ENCODE measurements around the gene BIN1.
A peak's percentile ranks its signal among the peaks of the same experiment; 100 is the strongest.
"Not testable (repeated sequence)": the region's sequence is repeated elsewhere in the genome, so short reads cannot be mapped to it uniquely, and the experiment has no call there.

The BIN1 gene

DNA sequence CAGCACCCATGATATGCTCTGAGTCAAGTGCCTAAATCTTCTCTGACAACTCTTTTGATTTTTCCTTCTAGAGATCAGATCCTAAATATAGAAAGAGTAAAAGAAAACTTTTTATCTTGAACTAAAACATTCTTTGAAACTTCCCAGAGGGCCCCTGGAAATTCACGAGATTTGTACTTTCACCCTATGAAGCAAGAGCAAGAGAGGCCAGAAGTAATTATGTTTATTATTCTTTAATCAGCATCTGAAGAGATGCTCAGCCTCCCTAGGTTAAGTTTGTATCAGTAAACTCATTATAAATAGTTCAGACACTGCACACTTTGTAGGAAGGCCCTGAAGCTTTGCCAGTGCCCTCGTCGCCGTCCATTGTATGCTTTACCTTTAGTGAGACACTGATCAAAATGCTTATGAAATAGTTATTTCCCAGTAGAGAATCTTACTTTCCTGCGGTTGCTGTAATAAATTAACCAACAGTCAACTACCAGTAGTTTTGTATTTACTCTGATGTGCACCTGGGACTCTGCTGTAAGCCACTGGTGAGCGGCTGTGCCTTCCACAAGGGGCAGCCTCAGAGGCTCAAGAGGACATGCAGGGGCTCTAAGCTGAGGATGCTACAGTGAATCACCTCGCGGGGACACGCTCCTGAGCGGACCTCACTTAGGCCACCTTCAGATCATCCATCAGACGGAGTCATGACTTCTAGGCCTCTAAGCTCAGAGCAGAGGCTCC, 71.9 kb downstream of the BIN1 start:
- Histone ChIP-seq H3K9ac (ENCODE audit: insufficient read length) (no peak overlapping the region), H3K4me3 (no peak overlapping the region), H3K36me3 (ENCODE audit: insufficient read depth, low read length) (no peaks in the 10 kb centered on the region), H3K27ac (no peak overlapping the region), H3K9me3 (ENCODE audit: low read depth, low read length) (no peaks in the 10 kb centered on the region)
- TF ChIP-seq EZH2 (IDR thresholded peaks at IDR 0.05) (no peak), POLR2AphosphoS5 (IDR thresholded peaks at IDR 0.05; ENCODE audit: borderline replicate concordance, low read depth, low read length) (no peak), FOXP2 (optimal IDR thresholded peaks at IDR 0.05; ENCODE audit: control extremely low read depth, extremely low read length, insufficient read depth) (no peak)
- no peak for DNase-seq (ENCODE audit: low read depth, low spot score)

DNA sequence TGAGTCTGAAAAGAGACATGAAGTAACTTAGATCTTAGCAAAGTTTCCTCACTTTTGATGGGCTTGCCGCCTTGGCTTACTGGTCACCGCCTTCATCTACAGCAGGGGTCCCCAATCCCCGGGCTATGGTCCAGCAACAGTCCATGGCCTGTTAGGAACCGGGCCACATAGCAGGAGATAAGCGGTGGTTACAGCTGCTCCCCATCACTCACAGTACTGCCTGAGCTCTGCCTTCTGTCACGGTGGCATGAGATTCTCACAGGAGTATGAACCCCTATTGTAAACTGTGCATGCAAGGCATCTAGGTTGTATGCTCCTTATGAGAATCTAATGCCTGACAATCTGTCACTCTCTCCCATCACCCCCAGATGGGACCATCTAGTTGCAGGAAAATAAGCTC, 72.9 kb downstream of the BIN1 start:
- Histone ChIP-seq H3K36me3 (ENCODE audit: insufficient read depth, low read length) (no peaks in the 10 kb centered on the region), H3K27ac (no peak overlapping the region), H3K9me3 (ENCODE audit: low read depth, low read length) (no peaks in the 10 kb centered on the region), H3K9ac (ENCODE audit: insufficient read length) (no peak overlapping the region), H3K4me3 (no peak overlapping the region)
- no peak for DNase-seq (ENCODE audit: low read depth, low spot score)
- no peak for TF ChIP-seq EZH2 (IDR thresholded peaks at IDR 0.05)
- TF ChIP-seq POLR2AphosphoS5 (IDR thresholded peaks at IDR 0.05; ENCODE audit: borderline replicate concordance, low read depth, low read length) = no peak
- TF ChIP-seq FOXP2 (optimal IDR thresholded peaks at IDR 0.05; ENCODE audit: control extremely low read depth, extremely low read length, insufficient read depth) = no peak

DNA sequence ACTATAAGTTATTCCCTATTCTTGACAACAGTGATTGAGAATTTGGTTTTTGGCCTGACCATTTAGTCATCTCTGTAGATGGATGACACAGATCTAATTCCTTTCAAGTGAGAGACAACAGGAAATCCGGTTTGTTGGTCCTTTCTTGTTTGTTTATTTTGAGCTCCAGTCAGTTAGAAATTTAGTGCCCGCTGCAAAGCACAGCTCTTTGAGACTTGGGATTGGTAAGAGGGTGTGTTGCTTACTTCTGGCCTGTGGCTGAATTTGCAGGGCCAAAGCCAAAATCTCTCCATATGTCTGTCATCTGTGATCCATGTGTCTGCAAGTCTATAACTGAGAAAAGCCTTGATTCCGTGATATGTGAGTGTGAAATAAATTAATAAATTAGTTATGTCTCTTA, 74.3 kb downstream of the BIN1 start:
- Histone ChIP-seq H3K9me3 (ENCODE audit: low read depth, low read length) (no peaks in the 10 kb centered on the region), H3K27ac (no peak overlapping the region), H3K9ac (ENCODE audit: insufficient read length) (no peak overlapping the region), H3K36me3 (ENCODE audit: insufficient read depth, low read length) (no peaks in the 10 kb centered on the region), H3K4me3 (no peak overlapping the region)
- TF ChIP-seq POLR2AphosphoS5 (IDR thresholded peaks at IDR 0.05; ENCODE audit: borderline replicate concordance, low read depth, low read length) (no peak), FOXP2 (optimal IDR thresholded peaks at IDR 0.05; ENCODE audit: control extremely low read depth, extremely low read length, insufficient read depth) (no peak), EZH2 (IDR thresholded peaks at IDR 0.05) (no peak)
- no peak for DNase-seq (ENCODE audit: low read depth, low spot score)

DNA sequence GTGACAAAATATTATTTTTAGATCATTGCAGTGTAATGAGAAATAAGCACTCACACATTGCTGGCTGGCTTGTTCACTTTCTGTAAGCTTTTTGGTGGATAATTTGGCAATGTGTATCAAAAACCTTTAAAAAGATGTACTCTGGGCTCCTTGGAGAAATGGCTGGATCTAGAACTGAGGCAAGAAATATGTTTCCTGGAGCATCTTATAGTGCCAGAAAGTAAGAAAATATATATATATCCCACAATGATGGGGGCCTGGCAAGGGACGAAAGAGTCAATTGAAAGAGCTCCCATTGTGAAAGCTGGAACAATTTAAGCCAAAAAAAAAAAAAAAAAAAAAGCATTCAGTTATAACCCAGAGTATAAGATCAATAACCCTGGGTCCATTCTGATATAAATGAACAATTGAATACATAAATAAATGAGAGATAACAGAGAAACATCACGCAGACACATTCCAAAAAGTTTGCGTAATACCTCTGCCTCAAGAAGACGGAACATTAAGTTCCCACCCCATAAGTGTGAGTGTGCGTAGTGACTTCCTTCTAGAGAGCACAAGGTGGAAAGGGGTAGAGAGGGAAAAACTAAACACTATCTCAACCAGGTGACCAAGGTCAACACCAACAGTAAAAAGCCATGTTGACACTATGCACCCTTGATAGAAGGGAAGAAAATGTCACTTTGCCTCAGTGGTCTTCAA, 77.5 kb downstream of the BIN1 start:
- H3K9me3 ChIP-seq (ENCODE audit: low read depth, low read length) = no peaks in the 10 kb centered on the region
- TF ChIP-seq EZH2 (IDR thresholded peaks at IDR 0.05) (no peak), POLR2AphosphoS5 (IDR thresholded peaks at IDR 0.05; ENCODE audit: borderline replicate concordance, low read depth, low read length) (no peak), FOXP2 (optimal IDR thresholded peaks at IDR 0.05; ENCODE audit: control extremely low read depth, extremely low read length, insufficient read depth) (no peak)
- H3K9ac ChIP-seq (ENCODE audit: insufficient read length) = no peak overlapping the region
- no peak overlapping the region for H3K4me3 ChIP-seq
- H3K27ac ChIP-seq = no peak overlapping the region
- no peak for DNase-seq (ENCODE audit: low read depth, low spot score)
- H3K36me3 ChIP-seq (ENCODE audit: insufficient read depth, low read length) = no peaks in the 10 kb centered on the region

DNA sequence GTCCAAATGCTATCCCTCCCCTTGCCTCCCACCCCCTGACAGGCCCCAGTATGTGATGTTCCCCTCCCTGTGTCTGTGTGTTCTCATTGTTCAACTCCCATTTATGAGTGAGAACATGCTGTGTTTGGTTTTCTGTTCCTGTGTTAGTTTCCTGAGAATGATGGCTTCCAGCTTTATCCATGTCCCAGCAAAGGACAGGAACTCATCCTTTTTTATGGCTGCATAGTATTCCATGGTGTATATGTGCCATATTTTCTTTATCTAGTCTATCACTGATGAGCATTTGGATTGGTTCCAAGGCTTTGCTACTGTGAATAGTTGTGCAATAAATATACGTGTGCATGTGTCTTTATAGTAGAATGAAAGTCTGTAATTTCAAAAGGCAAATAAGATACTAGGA, 78.2 kb downstream of the BIN1 start:
- DNase-seq (ENCODE audit: low read depth, low spot score); H3K9ac ChIP-seq (ENCODE audit: insufficient read length); H3K36me3 ChIP-seq (ENCODE audit: insufficient read depth, low read length); H3K27ac ChIP-seq; H3K4me3 ChIP-seq; H3K9me3 ChIP-seq (ENCODE audit: low read depth, low read length): not testable (repeated sequence)

DNA sequence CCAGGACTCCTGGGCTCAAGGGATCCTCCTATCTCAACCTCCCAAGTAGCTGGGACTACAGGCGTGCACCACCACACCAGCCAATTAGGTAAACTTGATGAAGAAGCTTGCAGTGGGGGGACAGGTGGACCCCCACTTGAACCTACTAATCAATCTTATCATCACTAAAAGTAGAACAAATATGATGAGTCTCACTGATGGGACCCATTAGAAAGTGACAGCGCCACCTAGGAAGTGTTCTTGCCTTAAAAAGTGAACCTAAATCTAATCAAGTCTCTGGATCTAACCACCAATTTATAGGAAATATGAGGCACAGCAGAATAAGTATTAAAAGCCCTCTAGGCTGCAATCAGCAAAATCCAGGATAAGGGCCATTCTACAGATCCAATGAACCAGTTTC, 79.2 kb downstream of the BIN1 start:
- TF ChIP-seq POLR2AphosphoS5 (IDR thresholded peaks at IDR 0.05; ENCODE audit: borderline replicate concordance, low read depth, low read length) (no peak), FOXP2 (optimal IDR thresholded peaks at IDR 0.05; ENCODE audit: control extremely low read depth, extremely low read length, insufficient read depth) (no peak), EZH2 (IDR thresholded peaks at IDR 0.05) (no peak)

DNA sequence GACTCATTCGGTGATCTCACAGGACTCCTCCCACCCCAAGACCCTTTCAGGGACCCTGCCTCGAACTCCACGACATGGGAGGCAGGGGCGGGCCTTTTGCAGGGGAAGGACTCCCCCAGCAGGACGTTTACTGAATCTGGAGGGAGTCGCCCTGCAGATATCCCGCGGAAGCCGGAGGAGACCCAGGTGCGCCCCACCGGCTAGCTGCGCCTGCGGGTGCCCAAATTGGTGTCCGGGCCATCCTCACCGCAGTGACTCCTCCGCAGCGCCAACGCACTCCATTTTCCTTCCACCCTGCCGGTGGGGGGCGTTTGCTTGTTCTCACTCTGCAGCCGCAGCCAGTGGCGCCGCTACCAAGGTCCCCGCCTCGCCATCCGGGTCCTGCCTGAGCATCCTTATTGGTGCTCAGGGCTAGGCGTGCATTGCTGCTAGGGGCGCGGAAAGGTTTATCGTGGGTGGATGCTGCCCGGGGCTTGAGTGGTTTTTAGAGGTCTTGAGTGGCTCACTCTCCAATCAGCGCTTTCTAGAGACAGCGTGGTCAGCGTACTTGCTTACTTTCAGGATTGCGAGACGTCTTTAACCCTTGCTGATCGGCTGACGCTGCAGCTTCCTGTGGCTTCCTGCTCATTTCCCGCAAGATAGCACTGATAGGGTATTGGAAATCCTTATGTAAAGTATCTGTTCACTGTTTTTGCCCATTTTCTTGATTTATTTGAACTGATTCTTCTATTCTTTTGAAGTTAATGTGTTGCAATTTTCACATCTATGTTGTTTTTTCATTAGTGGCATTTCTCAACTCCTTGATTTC, 81.4 kb downstream of the BIN1 start:
- DNase-seq (ENCODE audit: low read depth, low spot score) = no peak
- H3K36me3 ChIP-seq (ENCODE audit: insufficient read depth, low read length) = no peaks in the 10 kb centered on the region
- TF ChIP-seq POLR2AphosphoS5 (IDR thresholded peaks at IDR 0.05; ENCODE audit: borderline replicate concordance, low read depth, low read length) = no peak
- no peak for TF ChIP-seq EZH2 (IDR thresholded peaks at IDR 0.05)
- no peak for TF ChIP-seq FOXP2 (optimal IDR thresholded peaks at IDR 0.05; ENCODE audit: control extremely low read depth, extremely low read length, insufficient read depth)
- peak overlapping the region; percentile 72 for H3K4me3 ChIP-seq
- no peaks in the 10 kb centered on the region for H3K9me3 ChIP-seq (ENCODE audit: low read depth, low read length)
- H3K27ac ChIP-seq = no peak overlapping the region
- H3K9ac ChIP-seq (ENCODE audit: insufficient read length) = no peak overlapping the region

More for the DNA sequence above, 79.2 kb downstream of the BIN1 start:
- Histone ChIP-seq H3K36me3 (ENCODE audit: insufficient read depth, low read length) (no peaks in the 10 kb centered on the region), H3K27ac (no peak overlapping the region), H3K9ac (ENCODE audit: insufficient read length) (no peak overlapping the region), H3K9me3 (ENCODE audit: low read depth, low read length) (no peaks in the 10 kb centered on the region), H3K4me3 (no peak overlapping the region)
- no peak for DNase-seq (ENCODE audit: low read depth, low spot score)

DNA sequence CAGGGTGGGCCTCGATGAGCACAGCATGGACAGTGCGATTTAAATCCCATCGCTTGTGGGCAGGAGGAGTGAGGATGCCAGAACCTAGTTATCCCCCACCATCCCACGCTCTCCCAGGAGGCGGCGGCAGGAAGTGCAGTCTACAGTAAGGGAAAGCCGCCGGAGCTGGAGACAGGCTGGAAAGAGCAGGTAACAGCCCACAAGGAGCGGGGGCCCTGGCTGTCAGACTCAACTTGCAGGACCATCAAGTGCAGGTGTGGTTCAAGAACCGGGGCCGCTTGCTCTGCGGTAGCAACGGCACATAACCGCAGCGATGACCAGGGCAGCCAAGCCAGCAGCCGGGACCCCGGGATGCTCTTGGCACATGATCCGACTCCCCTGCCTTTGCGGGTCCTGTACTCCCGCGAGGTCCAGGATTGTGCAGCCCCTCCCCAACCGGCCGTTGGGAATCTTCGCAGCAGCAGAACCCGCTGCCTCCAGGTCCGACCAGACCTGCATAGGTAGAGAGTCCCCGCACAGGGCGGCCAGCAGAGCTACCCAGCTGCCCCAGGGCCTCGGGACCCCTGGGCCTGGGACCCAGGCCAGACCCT, 82.1 kb downstream of the BIN1 start:
- no peak overlapping the region for H3K4me3 ChIP-seq
- TF ChIP-seq POLR2AphosphoS5 (IDR thresholded peaks at IDR 0.05; ENCODE audit: borderline replicate concordance, low read depth, low read length) (no peak), FOXP2 (optimal IDR thresholded peaks at IDR 0.05; ENCODE audit: control extremely low read depth, extremely low read length, insufficient read depth) (no peak), EZH2 (IDR thresholded peaks at IDR 0.05) (no peak)
- no peak for DNase-seq (ENCODE audit: low read depth, low spot score)
- H3K36me3 ChIP-seq (ENCODE audit: insufficient read depth, low read length) = no peaks in the 10 kb centered on the region
- no peak overlapping the region for H3K9ac ChIP-seq (ENCODE audit: insufficient read length)
- no peak overlapping the region for H3K27ac ChIP-seq
- no peaks in the 10 kb centered on the region for H3K9me3 ChIP-seq (ENCODE audit: low read depth, low read length)
